ENCODE results near the gene ADGRB2.

DNA sequence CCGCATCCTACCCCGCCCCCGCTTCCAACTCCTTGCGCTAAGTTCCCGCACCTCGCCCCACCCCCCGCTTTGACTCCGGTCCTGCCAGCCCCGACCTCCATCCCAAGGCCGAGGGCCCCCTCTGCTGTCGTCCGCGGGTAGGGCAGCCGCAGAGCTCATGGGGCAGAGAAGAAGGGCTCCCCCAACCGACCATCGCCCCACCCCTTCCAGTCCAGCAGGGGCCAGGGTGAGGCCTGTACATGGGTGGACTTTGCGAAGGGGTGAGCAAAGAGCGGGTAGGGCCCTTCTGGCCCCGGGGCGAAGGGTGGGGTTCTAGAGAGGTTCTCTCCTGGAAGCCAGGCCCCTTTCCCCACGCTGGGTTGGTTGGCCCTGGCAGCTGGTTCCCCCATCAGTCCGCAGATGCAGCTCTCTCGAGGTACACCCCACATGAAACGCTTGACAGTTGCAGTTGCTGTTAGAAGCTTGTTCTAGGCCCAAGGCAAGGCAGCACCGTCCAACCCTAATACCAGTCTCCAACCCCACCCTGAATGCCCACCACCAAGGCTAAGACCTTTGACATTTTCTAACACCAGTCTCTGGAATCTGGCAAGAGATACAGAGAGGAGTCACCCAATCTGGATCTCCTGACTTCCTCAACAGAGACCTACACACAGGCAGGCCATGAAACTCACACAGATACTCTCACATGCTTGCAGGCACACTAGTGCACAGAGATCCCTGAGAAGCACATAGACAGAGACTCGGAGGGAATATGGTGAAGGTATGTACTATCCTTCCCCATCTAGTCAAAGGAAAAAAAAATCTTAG is 25.3 kb upstream of the ADGRB2 start:
- TF ChIP-seq, protein P1, sequence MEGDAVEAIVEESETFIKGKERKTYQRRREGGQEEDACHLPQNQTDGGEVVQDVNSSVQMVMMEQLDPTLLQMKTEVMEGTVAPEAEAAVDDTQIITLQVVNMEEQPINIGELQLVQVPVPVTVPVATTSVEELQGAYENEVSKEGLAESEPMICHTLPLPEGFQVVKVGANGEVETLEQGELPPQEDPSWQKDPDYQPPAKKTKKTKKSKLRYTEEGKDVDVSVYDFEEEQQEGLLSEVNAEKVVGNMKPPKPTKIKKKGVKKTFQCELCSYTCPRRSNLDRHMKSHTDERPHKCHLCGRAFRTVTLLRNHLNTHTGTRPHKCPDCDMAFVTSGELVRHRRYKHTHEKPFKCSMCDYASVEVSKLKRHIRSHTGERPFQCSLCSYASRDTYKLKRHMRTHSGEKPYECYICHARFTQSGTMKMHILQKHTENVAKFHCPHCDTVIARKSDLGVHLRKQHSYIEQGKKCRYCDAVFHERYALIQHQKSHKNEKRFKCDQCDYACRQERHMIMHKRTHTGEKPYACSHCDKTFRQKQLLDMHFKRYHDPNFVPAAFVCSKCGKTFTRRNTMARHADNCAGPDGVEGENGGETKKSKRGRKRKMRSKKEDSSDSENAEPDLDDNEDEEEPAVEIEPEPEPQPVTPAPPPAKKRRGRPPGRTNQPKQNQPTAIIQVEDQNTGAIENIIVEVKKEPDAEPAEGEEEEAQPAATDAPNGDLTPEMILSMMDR (IDR thresholded peaks at IDR 0.05; ENCODE audit: low read length) = peak; percentile 89
- TF ChIP-seq EZH2 (optimal IDR thresholded peaks at IDR 0.05; ENCODE audit: low read depth, low read length) (no peak), EZH2phosphoT487 (IDR thresholded peaks at IDR 0.05; ENCODE audit: low read length) (no peak)

All from MM.1S (cell line).